BE2C (cell line): ENCODE measurements around the gene NLRC3.

Experiments used
- DNase-seq: peaks from one replicate; pipeline ENCODE4 v3.0.0-alpha.2; 2020
- H3K27me3 ChIP-seq: fragments of 250-450 bp; sonication (Bioruptor Pico); 2 replicates; pipeline ENCODE4 v1.5.1; 2020; ENCODE audit warnings: mild to moderate bottlenecking
- H3K36me3 ChIP-seq: fragments of 250-450 bp; sonication (Bioruptor Pico); 2 replicates; pipeline ENCODE4 v1.5.1; 2020; ENCODE audit warnings: mild to moderate bottlenecking
- H3K4me1 ChIP-seq: fragments of 250-450 bp; sonication (Bioruptor Pico); 2 replicates; pipeline ENCODE4 v1.5.1; 2020
- H3K4me3 ChIP-seq: 2 replicates; pipeline ENCODE4 v1.5.1; 2011; ENCODE audit warnings: low read depth, low read length
- H3K9me3 ChIP-seq: fragments of 250-450 bp; sonication (Bioruptor Pico); 2 replicates; pipeline ENCODE4 v1.5.1; 2020
- CTCF ChIP-seq: IDR thresholded peaks from 2 replicates; pipeline ENCODE4 v1.5.1; 2012; ENCODE audit warnings: mild to moderate bottlenecking, low read depth, low read length

Gene NLRC3

DNA sequence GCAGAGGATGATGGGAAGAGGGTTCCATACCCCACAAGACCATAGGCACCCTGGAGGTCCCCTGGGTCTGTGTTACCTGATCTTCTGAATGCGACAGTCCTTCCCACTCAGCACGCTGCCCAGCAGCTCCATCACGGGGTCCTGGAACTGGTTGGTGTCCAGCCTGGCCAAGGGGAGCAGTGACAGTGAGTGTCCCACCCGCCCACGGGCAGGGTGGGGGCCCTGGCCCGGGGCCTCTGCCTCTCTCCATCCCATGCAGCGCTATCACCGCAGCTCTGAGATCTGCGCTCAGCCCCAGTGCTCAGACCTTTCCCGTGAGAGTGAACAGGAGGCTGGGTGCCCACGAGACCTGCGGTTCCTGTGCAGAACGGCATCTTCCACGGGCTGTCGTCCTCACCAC lies 15.6 kb downstream of the NLRC3 start:
- no peaks in the 10 kb centered on the region; the same call in 1 of the 2 replicates for H3K27me3 ChIP-seq
- DNase-seq, result no peak
- H3K36me3 ChIP-seq, result no peaks in the 10 kb centered on the region
- H3K4me3 ChIP-seq, result no peak overlapping the region
- H3K9me3 ChIP-seq, result no peaks in the 10 kb centered on the region
- H3K4me1 ChIP-seq, result no peaks in the 10 kb centered on the region
- no peak for TF ChIP-seq CTCF

DNA sequence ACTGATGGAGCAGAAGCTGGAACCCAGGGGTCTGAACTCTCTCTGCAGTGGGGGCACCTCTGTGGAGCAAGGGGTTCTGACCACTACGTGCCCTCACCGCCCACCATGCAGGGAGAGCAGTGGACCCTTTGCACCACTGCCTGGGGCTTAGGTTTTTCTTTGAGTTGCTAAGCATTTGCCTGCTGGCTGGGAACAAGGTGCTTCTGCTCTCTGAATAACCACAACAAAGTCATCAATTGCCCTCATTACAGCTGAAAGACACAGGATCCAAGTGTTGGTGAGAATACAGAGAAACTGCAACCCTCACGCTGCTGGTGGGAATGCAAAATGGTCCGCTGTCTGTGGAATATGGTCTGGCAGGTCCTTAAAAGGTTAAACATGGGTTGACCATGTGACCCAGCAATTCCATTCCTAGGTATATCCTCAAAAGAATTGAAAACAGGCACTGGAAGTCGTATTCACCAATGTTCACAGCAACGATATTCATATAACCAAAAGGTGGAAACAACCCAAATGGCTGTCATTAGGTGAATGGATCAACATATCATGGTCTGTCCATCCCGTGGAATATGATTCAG lies 22.8 kb downstream of the NLRC3 start:
- no peaks in the 10 kb centered on the region for H3K36me3 ChIP-seq
- no peak for TF ChIP-seq CTCF

GRCh38 chr16:3553138-3553923 lies 23.9 kb downstream of the NLRC3 start:
- no peak overlapping the region for H3K4me3 ChIP-seq
- H3K27me3 ChIP-seq, result no peaks in the 10 kb centered on the region; the same call in 1 of the 2 replicates
- no peaks in the 10 kb centered on the region for H3K9me3 ChIP-seq
- TF ChIP-seq CTCF, result no peak
- H3K36me3 ChIP-seq, result no peaks in the 10 kb centered on the region
- no peaks in the 10 kb centered on the region for H3K4me1 ChIP-seq
- no peak for DNase-seq

More for the DNA sequence above, 22.8 kb downstream of the NLRC3 start:
- no peak for DNase-seq
- Histone ChIP-seq H3K4me1 (no peaks in the 10 kb centered on the region), H3K9me3 (no peaks in the 10 kb centered on the region), H3K27me3 (no peaks in the 10 kb centered on the region; the same call in 1 of the 2 replicates), H3K4me3 (no peak overlapping the region)

DNA sequence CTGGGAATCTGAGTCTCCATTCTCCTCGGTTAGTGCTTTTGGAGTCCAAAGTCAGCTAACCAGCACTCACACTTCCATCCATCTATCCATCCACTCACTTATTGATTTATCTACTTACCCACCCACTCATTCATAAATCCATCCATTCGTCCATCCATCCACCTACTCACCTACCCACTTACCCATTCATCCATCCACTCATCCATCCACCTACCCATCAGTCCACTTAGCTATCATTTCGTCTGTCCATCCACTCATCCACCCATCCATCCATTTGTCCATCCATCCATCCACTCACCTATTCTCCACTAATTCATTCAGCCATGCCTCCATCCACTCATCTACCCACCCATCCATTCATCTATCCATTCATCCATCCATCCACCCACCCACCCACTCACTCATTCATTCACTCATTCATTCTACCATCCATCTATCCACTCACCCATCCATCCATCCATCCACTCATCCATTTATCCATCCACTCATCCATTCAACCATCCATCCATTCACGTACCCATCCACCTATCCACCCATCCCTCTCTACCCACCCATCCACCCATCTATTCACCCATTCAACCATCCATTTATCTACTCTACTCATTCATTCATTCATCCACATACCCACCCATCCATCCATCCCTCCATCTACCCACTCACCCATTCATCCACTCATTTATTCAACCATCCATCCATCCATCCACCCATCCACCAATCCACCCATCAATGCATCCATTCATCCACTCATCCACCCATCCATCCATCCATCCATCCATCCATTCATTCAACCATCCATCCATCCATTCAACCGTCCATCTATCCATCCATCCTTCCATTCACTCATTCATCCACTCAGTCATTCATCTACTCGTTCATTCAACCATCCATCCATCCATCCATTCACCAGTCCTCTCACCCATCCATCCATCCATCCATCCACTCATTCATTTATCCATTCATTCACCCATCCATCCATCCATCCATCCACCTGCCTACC lies 26.1 kb downstream of the NLRC3 start:
- H3K4me3 ChIP-seq, result no peak overlapping the region
- H3K9me3 ChIP-seq, result no peaks in the 10 kb centered on the region
- H3K36me3 ChIP-seq, result no peaks in the 10 kb centered on the region
- no peaks in the 10 kb centered on the region for H3K4me1 ChIP-seq
- no peak for DNase-seq
- TF ChIP-seq CTCF, result no peak
- no peaks in the 10 kb centered on the region for H3K27me3 ChIP-seq

- no peaks in the 10 kb centered on the region for H3K9me3 ChIP-seq
- TF ChIP-seq CTCF, result no peak
- H3K27me3 ChIP-seq, result no peaks in the 10 kb centered on the region
- no peak for DNase-seq
- no peak overlapping the region for H3K4me3 ChIP-seq
- no peaks in the 10 kb centered on the region for H3K4me1 ChIP-seq
- H3K36me3 ChIP-seq, result no peaks in the 10 kb centered on the region
Observed at GRCh38 chr16:3549906-3550305, 27.3 kb downstream of the NLRC3 start.
